Right lobe of liver (tissue), 6 donors: ENCODE measurements around the gene COL24A1. TPM values are rescaled to one million over a fixed set of nuclear protein-coding genes. Genes with fewer than 3 reads are reported as not detected.

Experiments used
- ATAC-seq, 4 donors: fragments of 200-7000 bp; cut with Tn5 transposase; one replicate each; pipeline ENCODE4 v1.9.1; 2020; ENCODE audit warnings: mild to moderate bottlenecking in 4 of 4, moderate library complexity in 4 of 4
- DNase-seq, 3 donors: peaks; one replicate each; pipeline ENCODE4 v3.0.0-alpha.2; 2020
- H3K27ac ChIP-seq, 3 donors: fragments of 200-600 bp; one replicate each; pipeline ENCODE4 v1.8.0; 2022
- H3K27me3 ChIP-seq, 2 donors: fragments of 200-600 bp; one replicate each; pipeline ENCODE4 v1.8.0; 2022
- H3K36me3 ChIP-seq, 4 donors: fragments of 200-600 bp; sonication (generic) in 1 of 4; one replicate each; pipeline versions ENCODE4 v1.5.1 to v1.8.0; 2017 to 2022; ENCODE audit warnings: control low read depth in 1 of 4
- H3K4me1 ChIP-seq, 4 donors: fragments of 200-600 bp; sonication (generic) in 1 of 4; one replicate each; pipeline versions ENCODE4 v1.5.1 to v1.8.0; 2017 to 2022; ENCODE audit warnings: control low read depth in 1 of 4
- H3K4me3 ChIP-seq, 3 donors: fragments of 200-600 bp; one replicate each; pipeline ENCODE4 v1.8.0; 2022
- H3K9me3 ChIP-seq, 4 donors: fragments of 200-600 bp; sonication (generic) in 1 of 4; one replicate each; pipeline versions ENCODE4 v1.5.1 to v1.8.0; 2017 to 2022; ENCODE audit warnings: control low read depth in 1 of 4
- POLR2A ChIP-seq: fragments of 450-650 bp; IDR thresholded peaks from one replicate; pipeline ENCODE4 v1.6.1; 2017; ENCODE audit warnings: antibody characterized with exemption, mild to moderate bottlenecking
- WGBS: methylation state at CpG from one replicate; pipeline ENCODE4 v1.1.6; 2018; ENCODE audit warnings: low coverage, low lambda C conversion rate; ENCODE audit not compliant: insufficient coverage; ENCODE audit errors: missing lambda C conversion rate; 5-methylcytosine and 5-hydroxymethylcytosine counted together
- intact Hi-C, 2 donors: fragments of 100-400 bp; cut with DNase I; formaldehyde crosslinking; loops; one replicate each; pipeline versions ENCODE4 v1.11.2 to v1.14.1; 2022
- total RNA-seq, 6 experiments: library from RNA; depleted of rRNA in 2 of 6; stranded (reverse); fragments of >200 nt in 2 of 6; fragmentation: NEBNext Ultra II Directional in 3 of 6; extraction: Animal tissue kit (Norgen Biotek cat#: 25700) in 3 of 6; gene quantifications; one replicate each; pipeline versions ENCODE4 v1.1.0 to v1.2.4, GENCODE V29; 2016 to 2023
- TF ChIP-seq, protein P1 (sequence below), 4 donors: fragments of 200-600 bp in 3 of 4; fragments of 450-650 bp in 1 of 4; IDR thresholded peaks; one replicate each; pipeline versions ENCODE4 v1.5.1 to v1.8.0; 2016 to 2022; ENCODE audit warnings: antibody characterized with exemption in 4 of 4, mild to moderate bottlenecking in 2 of 4
- donor health status: DM: no; HTN: yes; CAD: no.
- donor health status: DM: no; HTN: no; CAD: no.
- donor health status: DM: no; HTN: no; CAD: no.
- donor health status: DM: no; HTN: yes; CAD: no.
- donor health status: DM: no; HTN: yes; CAD: no.

The COL24A1 gene
- total RNA-seq, 6 experiments from 2014 or later = 0.05 to 0.07 TPM; not detected in 4

DNA sequence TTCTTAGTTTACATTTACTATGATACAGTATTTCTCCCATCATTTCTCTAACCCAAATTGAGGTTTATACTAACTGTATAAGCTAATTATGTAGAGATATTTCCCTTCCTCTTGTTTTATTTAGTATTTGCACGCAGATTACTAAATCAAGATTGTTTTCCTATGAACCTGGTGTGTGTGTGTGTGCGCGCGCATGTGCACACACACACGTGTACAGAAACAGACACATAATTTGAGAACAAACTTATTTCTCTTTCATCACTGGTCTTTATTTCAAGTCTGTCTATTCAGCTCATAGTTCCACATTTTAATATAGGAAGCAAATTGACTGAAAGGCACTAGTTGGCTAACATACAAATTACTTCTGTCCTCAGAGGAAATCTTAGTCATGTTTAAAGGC lies 19.7 kb upstream of the COL24A1 start:
- intact Hi-C loops = no loop called here
- Histone ChIP-seq H3K4me1 (no peaks in the 10 kb centered on the region), H3K27me3 (no peaks in the 10 kb centered on the region), H3K4me3 (no peak overlapping the region), H3K27ac (no peak overlapping the region), H3K36me3 (no peaks in the 10 kb centered on the region), H3K9me3 (no peaks in the 10 kb centered on the region)
- DNase-seq (no peak), ATAC-seq (no peak)
- no peak for TF ChIP-seq POLR2A
- TF ChIP-seq, protein P1, sequence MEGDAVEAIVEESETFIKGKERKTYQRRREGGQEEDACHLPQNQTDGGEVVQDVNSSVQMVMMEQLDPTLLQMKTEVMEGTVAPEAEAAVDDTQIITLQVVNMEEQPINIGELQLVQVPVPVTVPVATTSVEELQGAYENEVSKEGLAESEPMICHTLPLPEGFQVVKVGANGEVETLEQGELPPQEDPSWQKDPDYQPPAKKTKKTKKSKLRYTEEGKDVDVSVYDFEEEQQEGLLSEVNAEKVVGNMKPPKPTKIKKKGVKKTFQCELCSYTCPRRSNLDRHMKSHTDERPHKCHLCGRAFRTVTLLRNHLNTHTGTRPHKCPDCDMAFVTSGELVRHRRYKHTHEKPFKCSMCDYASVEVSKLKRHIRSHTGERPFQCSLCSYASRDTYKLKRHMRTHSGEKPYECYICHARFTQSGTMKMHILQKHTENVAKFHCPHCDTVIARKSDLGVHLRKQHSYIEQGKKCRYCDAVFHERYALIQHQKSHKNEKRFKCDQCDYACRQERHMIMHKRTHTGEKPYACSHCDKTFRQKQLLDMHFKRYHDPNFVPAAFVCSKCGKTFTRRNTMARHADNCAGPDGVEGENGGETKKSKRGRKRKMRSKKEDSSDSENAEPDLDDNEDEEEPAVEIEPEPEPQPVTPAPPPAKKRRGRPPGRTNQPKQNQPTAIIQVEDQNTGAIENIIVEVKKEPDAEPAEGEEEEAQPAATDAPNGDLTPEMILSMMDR (IDR thresholded peaks at IDR 0.05) = no peak
- 67% methylated on average over 5 of the region's 5 CpGs for WGBS

DNA sequence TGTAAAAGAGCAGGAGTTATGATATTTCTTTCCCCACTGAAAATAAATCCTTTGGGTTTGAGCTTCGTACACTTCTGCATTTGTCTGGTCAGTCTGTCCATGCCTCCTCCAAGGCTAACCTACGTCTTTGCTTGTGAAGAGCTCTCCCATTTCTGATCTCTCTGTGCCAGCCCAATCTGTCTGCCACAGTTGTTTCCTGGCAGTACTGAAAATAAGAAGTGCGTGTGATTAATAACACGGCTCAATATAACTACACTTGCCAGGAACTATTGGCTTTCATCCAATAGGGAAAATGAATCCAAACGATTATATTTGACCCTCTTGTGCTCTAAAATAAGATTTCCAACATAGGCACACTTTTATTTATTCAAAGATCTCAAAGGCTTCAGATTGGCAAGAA lies 19.2 kb upstream of the COL24A1 start:
- H3K4me3 ChIP-seq = no peak overlapping the region
- no peak overlapping the region for H3K27ac ChIP-seq
- H3K9me3 ChIP-seq = no peaks in the 10 kb centered on the region
- intact Hi-C loops = no loop called here
- no peak for TF ChIP-seq POLR2A
- TF ChIP-seq, protein P1 (IDR thresholded peaks at IDR 0.05) = no peak
- no peak for DNase-seq
- no peaks in the 10 kb centered on the region for H3K36me3 ChIP-seq
- no peaks in the 10 kb centered on the region for H3K27me3 ChIP-seq
- no peak for ATAC-seq
- WGBS = 28% methylated on average over 5 of the region's 5 CpGs
- H3K4me1 ChIP-seq = no peaks in the 10 kb centered on the region

DNA sequence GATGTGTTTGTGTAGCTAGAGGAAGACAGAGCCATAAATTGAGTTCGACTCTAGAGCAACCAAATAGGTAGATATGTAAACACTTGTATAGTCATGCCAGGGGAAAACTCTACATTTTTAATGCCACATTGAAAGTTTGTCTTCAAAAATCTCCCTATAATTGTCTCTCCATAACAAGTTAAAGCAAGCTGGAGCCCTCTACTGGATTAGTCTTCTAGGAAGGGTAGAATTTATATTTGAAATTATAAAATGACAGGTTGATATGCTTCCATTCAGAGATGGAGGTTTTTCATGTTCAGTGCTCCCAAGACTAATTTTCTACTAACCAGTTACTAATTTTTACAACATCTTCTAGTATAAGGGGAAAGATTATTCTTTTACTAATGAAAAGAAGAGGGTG lies 13.1 kb upstream of the COL24A1 start:
- intact Hi-C loops = no loop called here
- TF ChIP-seq, protein P1 (IDR thresholded peaks at IDR 0.05) = no peak
- TF ChIP-seq POLR2A = no peak
- ATAC-seq (no peak), DNase-seq (no peak)
- H3K36me3 ChIP-seq = no peaks in the 10 kb centered on the region
- 24% methylated on average over 1 of the region's 1 CpG for WGBS
- H3K27ac ChIP-seq = no peak overlapping the region
- no peak overlapping the region for H3K4me3 ChIP-seq
- H3K27me3 ChIP-seq = no peaks in the 10 kb centered on the region
- no peaks in the 10 kb centered on the region for H3K9me3 ChIP-seq
- no peaks in the 10 kb centered on the region for H3K4me1 ChIP-seq

DNA sequence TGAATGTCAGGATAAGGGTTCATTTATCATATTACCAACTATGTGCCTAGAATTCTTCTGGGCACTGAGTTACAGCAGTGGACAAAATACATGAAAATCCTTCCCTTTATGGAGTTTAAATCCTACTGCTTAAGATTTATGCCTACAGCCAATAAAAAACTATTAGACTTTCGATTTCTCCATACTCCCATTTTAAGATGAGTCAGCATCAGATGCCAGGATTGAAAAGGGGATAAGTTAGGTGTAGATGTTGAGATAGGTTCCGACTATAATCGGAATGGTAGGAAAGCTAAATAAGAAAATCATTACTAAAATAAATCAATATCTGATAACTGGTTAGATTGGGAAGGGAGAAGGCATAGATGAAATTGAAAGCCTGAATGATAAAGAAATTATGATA lies 3.2 kb upstream of the COL24A1 start:
- no peak for DNase-seq
- no peaks in the 10 kb centered on the region for H3K27me3 ChIP-seq
- intact Hi-C loops = no loop called here
- no peak for ATAC-seq
- H3K27ac ChIP-seq = no peak overlapping the region
- no peaks in the 10 kb centered on the region for H3K36me3 ChIP-seq
- TF ChIP-seq, protein P1 (IDR thresholded peaks at IDR 0.05) = no peak
- TF ChIP-seq POLR2A = no peak
- peaks cover 0 to 12% (median 0%) of the 10 kb centered on the region in 4 donors for H3K4me1 ChIP-seq
- H3K4me3 ChIP-seq = no peak overlapping the region
- 73% methylated on average over 3 of the region's 3 CpGs for WGBS
- no peaks in the 10 kb centered on the region for H3K9me3 ChIP-seq
